GM21381 (cell line): ENCODE measurements around the gene CCL17.
"Not testable (repeated sequence)": the region's sequence is repeated elsewhere in the genome, so short reads cannot be mapped to it uniquely, and the experiment has no call there.

ENCODE experiments used
- ATAC-seq: cut with Tn5 transposase; IDR thresholded peaks from one replicate; pipeline ENCODE4 v1.9.1; 2021; ENCODE audit warnings: mild to moderate bottlenecking, moderate library complexity; ENCODE audit not compliant: unreplicated experiment

The CCL17 gene

GRCh38 chr16:57427824-57428223 is 23.3 kb downstream of the CCL17 start:
- ATAC-seq, result no peak

GRCh38 chr16:57430955-57431354 is 26.4 kb downstream of the CCL17 start:
- ATAC-seq, result no peak

- ATAC-seq, result no peak
Observed at GRCh38 chr16:57432505-57432904, 27.9 kb downstream of the CCL17 start.

- no peak for ATAC-seq
Observed at GRCh38 chr16:57432989-57433388, 28.4 kb downstream of the CCL17 start.

GRCh38 chr16:57434003-57434402 is 29.4 kb downstream of the CCL17 start:
- ATAC-seq, result no peak

- no peak for ATAC-seq
Observed at GRCh38 chr16:57435838-57436237, 31.3 kb downstream of the CCL17 start.

GRCh38 chr16:57439947-57440346 is 35.4 kb downstream of the CCL17 start:
- ATAC-seq, result not testable (repeated sequence)

- ATAC-seq, result not testable (repeated sequence)
Observed at GRCh38 chr16:57440551-57440950, 36.0 kb downstream of the CCL17 start.

GRCh38 chr16:57444711-57445110 is 40.1 kb downstream of the CCL17 start:
- no peak for ATAC-seq

- no peak for ATAC-seq
Observed at GRCh38 chr16:57445510-57445909, 40.9 kb downstream of the CCL17 start.

- peak; percentile 23 for ATAC-seq
Observed at GRCh38 chr16:57446531-57447185, 42.1 kb downstream of the CCL17 start.

GRCh38 chr16:57447186-57447962 is 42.8 kb downstream of the CCL17 start, which contains the start of the genes CIAPIN1 and COQ9:
Gene CIAPIN1, minus strand, starts transcription at chr16:57447385. Its CDS starts 6,457 bp downstream, at chr16:57440928.
Gene COQ9, plus strand, starts transcription at chr16:57447479. Its CDS starts 27 bp downstream, at chr16:57447506.
- ATAC-seq, result peak; percentile 99

- no peak for ATAC-seq
Observed at GRCh38 chr16:57452021-57452420, 47.5 kb downstream of the CCL17 start.

- ATAC-seq, result peak; percentile 95
Observed at GRCh38 chr16:57462209-57462977, 57.8 kb downstream of the CCL17 start, which contains the start of gene POLR2C. Gene POLR2C, plus strand, starts transcription at chr16:57462679. Its CDS starts 46 bp downstream, at chr16:57462725.

GRCh38 chr16:57462978-57463362 is 58.4 kb downstream of the CCL17 start:
- no peak for ATAC-seq

GRCh38 chr16:57464523-57464922 is 60.0 kb downstream of the CCL17 start:
- ATAC-seq, result no peak
